ENCODE measurements around the gene AKT2.
"Not testable (repeated sequence)": the region's sequence is repeated elsewhere in the genome, so short reads cannot be mapped to it uniquely, and the experiment has no call there.

AKT2 gene

GRCh38 chr19:40234429-40235237, 50.5 kb downstream of the AKT2 start:
- no peak for DNase-seq (ENCODE audit: low spot score)

GRCh38 chr19:40233811-40234389, 51.2 kb downstream of the AKT2 start:
- no peak for DNase-seq (ENCODE audit: low spot score)

- no peak for DNase-seq (ENCODE audit: low spot score)
Observed at GRCh38 chr19:40232949-40233810, 52.0 kb downstream of the AKT2 start.

- DNase-seq (ENCODE audit: low spot score), result no peak
Observed at GRCh38 chr19:40232479-40232878, 52.7 kb downstream of the AKT2 start.

GRCh38 chr19:40231544-40232424, 53.4 kb downstream of the AKT2 start:
- no peak for DNase-seq (ENCODE audit: low spot score)

GRCh38 chr19:40231057-40231456, 54.1 kb downstream of the AKT2 start:
- no peak for DNase-seq (ENCODE audit: low spot score)

GRCh38 chr19:40229926-40230417, 55.2 kb downstream of the AKT2 start:
- no peak for DNase-seq (ENCODE audit: low spot score)

- DNase-seq (ENCODE audit: low spot score), result no peak
Observed at GRCh38 chr19:40229484-40229883, 55.7 kb downstream of the AKT2 start.

GRCh38 chr19:40228863-40229262, 56.3 kb downstream of the AKT2 start:
- DNase-seq (ENCODE audit: low spot score), result no peak

- no peak for DNase-seq (ENCODE audit: low spot score)
Observed at GRCh38 chr19:40228346-40228745, 56.8 kb downstream of the AKT2 start.

- no peak for DNase-seq (ENCODE audit: low spot score)
Observed at GRCh38 chr19:40225440-40226305, 59.5 kb downstream of the AKT2 start.

GRCh38 chr19:40224342-40225150, 60.6 kb downstream of the AKT2 start:
- DNase-seq (ENCODE audit: low spot score), result no peak

GRCh38 chr19:40223135-40223822, 61.9 kb downstream of the AKT2 start:
- DNase-seq (ENCODE audit: low spot score), result no peak

- DNase-seq (ENCODE audit: low spot score), result peak; percentile 89
Observed at GRCh38 chr19:40221858-40222619, 63.1 kb downstream of the AKT2 start.

GRCh38 chr19:40220674-40221073, 64.5 kb downstream of the AKT2 start:
- DNase-seq (ENCODE audit: low spot score), result no peak

- DNase-seq (ENCODE audit: low spot score), result no peak
Observed at GRCh38 chr19:40219721-40220276, 65.3 kb downstream of the AKT2 start.

- not testable (repeated sequence) for DNase-seq (ENCODE audit: low spot score)
Observed at GRCh38 chr19:40219029-40219428, 66.1 kb downstream of the AKT2 start.
